PC-3 (cell line): ENCODE data around the gene KRTAP10-11.

Experiments
- CTCF ChIP-seq: fragments of 300-600 bp; sonication (generic); conservative IDR thresholded peaks from 2 replicates; pipeline ENCODE4 v1.5.1; 2017; ENCODE audit warnings: antibody characterized with exemption, low read depth, mild to moderate bottlenecking, low read length
- EZH2 ChIP-seq: fragments of 300-600 bp; sonication (generic); IDR thresholded peaks from one replicate; pipeline ENCODE4 v1.6.1; 2017; ENCODE audit warnings: antibody characterized with exemption, mild to moderate bottlenecking, low read length; ENCODE audit not compliant: unreplicated experiment
- EZH2phosphoT487 ChIP-seq: fragments of 300-600 bp; sonication (generic); IDR thresholded peaks from 2 replicates; pipeline ENCODE4 v1.6.1; 2018; ENCODE audit warnings: mild to moderate bottlenecking, antibody characterized with exemption, low read length, borderline replicate concordance

- no peak for TF ChIP-seq CTCF
- no peak for TF ChIP-seq EZH2
- no peak for TF ChIP-seq EZH2phosphoT487
These were observed 9.8 kb upstream of the KRTAP10-11 start for GRCh38 chr21:44636209-44637017.
